NCI-H510A (cell line): ENCODE results near the gene ITPR1.
"Not testable (repeated sequence)": the region's sequence is repeated elsewhere in the genome, so short reads cannot be mapped to it uniquely, and the experiment has no call there.

ENCODE experiments used
- DNase-seq: peaks from one replicate; lab custom pipeline; 2025; lab: John Stamatoyannopoulos, UW

ITPR1 gene

DNA sequence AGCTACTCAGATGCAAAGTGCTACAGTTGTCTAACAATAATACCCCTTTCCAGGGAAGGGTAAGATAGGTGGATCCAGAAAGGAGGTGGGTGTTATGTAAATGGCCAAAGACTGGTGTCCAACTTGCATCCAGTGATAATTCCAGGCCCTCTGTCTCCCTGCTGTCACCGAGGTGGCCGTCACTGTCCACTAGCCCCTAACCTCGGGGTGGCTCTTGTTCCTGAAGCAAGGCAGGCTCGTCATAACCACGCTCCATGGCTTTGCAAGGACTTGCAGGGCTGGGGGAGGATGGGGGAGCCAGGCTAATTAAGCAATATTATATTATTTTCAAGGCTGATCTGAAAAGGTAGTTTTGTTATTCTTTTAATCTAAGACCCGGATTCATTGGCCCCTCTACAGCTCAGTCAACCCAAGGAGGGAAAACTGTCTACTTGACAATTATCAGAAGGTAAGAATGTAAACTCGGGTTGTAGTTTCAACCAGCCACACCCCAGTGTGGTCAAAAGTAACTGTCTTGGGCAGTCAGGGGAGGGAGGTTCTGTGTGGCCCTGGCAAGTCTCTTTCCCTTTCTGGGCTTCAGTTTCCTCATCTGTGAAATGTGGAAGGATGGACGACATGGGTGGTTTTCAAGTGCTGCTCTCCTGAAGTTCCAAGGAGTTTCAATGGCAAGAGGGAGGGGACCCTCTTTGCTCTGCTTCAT, 266.0 kb downstream of the ITPR1 start:
- no peak for DNase-seq

DNA sequence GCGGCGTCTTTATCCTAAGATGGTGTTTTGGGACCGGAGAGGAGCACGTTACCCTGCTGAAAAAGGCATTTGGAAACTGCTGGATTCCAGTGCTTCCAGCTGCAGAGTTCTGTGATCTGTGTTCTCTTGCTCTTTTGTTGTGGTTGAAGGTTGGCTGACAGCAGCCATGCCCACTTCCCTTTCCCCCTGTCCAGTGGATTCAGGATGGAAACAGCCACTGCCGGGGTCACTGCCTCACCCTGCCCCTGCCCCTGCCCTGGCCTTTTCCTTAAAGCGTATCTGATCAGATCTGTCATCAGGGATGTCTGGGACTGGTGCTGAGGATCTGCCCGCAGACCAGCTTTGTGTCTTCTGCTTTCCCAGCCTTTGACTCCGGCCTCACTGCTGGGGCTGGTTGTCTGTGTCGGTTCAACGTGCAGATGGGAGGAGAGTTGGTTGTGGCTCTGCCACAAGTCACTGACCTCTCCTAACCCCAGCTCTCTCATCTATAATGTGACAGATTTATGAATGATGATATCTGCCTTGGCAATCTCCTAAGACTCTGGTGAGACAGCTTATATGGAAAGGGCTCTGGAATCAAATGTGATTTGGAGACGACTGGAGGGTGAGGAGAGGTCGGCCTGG, 266.7 kb downstream of the ITPR1 start:
- no peak for DNase-seq

DNA sequence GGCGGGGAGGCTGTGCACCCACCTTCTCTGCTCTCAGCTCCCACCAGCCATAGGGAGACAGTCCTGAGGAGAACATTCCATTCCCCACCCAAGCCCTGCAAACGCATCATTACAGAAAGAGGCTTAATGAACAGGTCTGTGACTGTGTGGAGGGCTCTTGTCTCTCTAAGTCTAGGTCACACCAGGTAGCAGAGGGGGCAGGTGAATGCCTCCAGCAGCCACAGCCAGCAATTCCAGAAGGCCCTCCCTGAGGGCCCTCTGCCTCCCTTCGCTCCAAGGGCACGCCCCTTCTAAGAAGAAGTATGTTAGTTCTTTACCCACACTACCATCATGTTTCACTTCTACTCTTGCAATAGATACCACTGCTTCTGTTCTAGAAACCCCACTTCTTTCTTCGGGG, 268.6 kb downstream of the ITPR1 start:
- DNase-seq = no peak

DNA sequence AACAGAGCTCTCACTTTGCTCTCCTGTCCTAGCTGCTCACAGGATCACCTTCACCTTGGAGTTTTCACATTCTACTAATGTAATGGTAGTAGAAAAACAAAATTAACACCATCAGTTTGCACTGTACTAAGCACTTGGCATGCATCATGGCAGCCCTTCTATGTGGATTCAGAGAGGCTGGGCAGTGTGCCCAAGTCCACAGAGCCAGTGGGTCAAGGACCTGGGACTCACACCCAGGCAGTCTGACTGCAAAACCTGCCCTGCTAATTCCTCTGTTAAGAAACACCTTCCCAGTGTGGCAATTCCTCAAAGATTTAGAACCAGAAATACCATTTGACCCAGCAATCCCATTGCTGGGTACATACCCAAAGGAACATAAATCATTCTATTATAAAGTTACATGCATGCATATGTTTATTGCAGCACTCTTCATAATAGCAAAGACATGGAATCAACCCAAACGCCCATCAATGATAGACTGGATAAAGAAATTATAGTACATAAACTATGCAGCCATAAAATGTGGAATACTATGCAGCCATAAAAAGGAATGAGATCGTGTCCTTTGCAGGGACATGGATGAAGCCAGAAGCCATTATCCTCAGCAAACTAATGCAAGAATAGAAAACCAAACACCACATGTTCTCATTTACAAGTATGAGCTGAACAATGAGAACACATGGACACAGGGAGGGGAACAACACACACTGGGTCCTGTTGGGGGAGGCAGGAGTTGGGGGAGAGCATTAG, 269.5 kb downstream of the ITPR1 start:
- DNase-seq = not testable (repeated sequence)

- DNase-seq = no peak
Observed at GRCh38 chr3:4763604-4764247, 270.6 kb downstream of the ITPR1 start.

GRCh38 chr3:4765212-4765611, 272.1 kb downstream of the ITPR1 start:
- no peak for DNase-seq

DNA sequence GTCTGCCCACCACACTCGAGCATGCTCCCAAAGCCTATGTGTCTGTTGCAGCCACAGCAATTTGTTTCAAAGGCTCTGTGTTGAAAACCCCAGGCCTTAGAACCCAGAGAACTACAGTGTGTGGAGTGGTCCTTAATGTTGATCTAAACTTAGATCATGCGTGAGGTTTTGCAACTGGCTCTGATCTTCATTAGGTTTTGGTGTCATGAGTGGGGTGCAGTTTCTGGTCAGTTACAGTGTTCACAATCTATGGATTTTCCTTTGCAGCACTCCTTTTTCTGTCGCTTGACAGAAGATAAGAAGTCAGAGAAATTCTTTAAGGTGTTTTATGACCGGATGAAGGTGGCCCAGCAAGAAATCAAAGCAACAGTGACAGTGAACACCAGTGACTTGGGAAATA, 273.1 kb downstream of the ITPR1 start:
- no peak for DNase-seq

DNA sequence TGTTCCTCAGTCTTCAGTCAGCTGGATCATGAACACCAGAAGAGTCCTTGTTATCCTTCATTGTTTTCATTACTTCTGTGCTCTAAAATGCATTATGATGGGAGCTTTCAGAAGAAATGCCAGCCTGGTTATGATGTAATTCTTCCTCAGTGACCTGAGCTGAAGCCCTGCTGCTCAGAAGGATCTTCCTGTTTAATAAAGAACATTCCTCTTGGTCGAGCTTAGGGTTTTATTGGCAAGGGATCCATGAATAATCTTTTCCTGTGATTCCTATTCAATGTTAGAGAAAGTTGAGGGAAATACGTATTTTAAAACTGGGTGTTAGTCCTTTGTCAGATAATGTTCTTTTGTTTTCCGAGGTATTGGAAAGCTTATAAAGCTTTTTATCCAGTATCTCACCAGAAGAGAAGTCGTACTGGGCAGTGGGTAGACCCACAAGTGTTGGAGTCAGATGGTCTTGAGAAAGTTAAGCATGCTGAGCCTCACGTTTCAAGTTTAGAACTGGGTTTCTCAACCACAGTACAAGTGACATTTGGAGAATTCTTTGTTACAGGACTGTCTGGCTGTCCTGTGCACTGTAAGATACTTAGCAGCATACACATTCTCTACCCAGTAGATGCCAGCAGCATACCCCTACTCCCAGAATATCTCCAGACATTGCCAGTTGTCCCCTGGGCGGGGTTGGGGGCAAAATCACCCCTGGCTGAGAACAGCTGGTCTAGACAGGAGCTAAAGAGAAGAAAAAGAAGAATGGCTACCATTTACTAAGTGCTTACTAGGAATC, 273.8 kb downstream of the ITPR1 start:
- no peak for DNase-seq

- no peak for DNase-seq
Observed at GRCh38 chr3:4768021-4768420, 274.9 kb downstream of the ITPR1 start.

DNA sequence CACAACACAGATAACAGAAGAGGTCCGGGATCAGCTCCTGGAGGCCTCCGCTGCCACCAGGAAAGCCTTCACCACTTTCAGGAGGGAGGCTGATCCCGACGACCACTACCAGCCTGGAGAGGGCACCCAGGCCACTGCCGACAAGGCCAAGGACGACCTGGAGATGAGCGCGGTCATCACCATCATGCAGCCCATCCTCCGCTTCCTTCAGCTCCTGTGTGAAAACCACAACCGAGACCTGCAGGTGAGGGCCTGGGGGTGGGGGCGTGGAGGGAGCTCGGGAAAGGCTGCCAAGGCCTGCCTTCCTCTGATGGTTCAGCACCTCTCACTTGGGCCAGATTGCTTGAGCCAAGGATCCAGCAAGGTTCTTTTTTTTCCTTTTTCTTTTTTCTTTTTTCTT, 275.4 kb downstream of the ITPR1 start:
- DNase-seq = no peak

- no peak for DNase-seq
Observed at GRCh38 chr3:4770561-4770960, 277.4 kb downstream of the ITPR1 start.

- no peak for DNase-seq
Observed at GRCh38 chr3:4771243-4771642, 278.1 kb downstream of the ITPR1 start.

DNA sequence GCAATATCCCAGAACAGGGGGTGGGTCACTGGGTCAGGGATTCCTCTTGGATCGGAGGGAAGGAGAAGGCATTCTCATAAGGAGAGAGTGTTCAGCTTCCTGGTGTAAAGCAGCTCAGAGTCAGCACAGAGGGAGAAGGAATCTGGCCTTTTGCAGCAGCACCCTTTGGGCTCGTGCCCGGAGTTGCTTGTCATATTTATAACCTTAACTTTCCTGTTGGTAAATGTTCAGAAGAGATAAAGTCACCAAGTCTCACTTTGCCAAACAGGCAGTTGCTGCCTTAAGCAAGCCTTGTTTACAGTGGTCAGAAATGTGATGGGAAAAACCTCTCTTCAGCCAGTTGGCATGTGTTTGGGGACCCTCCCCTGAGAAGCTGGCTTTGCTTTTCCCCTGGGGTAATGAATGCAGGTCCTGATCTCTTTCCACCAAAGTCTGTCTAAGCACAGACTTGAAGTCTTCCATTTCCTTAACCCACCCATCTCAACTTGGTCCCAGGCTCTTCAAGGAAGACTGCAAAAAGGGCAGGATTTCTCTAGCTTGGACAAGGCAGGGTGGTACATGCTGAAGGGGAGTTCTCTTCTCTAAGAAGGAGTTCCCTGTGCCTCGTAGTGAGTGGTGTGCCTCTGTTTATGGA, 279.1 kb downstream of the ITPR1 start:
- no peak for DNase-seq

- DNase-seq = no peak
Observed at GRCh38 chr3:4772858-4773257, 279.7 kb downstream of the ITPR1 start.

DNA sequence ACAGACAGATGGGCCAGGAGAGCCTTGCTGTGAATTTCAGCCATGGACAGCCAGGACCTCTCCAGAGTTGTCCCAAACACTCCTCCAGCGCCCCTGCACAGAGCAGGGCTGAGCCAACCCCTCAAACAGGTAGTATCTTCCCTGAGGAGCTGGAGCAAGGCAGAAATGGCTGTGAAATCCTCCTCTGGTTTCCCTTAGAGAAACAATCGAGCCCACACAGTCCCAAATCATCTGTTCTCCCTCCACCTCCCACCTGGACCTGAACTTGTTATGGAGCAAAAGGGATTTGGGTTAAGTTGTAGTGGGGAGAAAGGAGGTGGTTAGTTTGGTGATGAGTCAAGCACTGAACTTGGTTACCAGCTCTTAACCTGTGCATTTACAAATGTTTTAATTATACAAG, 280.4 kb downstream of the ITPR1 start:
- no peak for DNase-seq

- no peak for DNase-seq
Observed at GRCh38 chr3:4774531-4774930, 281.4 kb downstream of the ITPR1 start.

DNA sequence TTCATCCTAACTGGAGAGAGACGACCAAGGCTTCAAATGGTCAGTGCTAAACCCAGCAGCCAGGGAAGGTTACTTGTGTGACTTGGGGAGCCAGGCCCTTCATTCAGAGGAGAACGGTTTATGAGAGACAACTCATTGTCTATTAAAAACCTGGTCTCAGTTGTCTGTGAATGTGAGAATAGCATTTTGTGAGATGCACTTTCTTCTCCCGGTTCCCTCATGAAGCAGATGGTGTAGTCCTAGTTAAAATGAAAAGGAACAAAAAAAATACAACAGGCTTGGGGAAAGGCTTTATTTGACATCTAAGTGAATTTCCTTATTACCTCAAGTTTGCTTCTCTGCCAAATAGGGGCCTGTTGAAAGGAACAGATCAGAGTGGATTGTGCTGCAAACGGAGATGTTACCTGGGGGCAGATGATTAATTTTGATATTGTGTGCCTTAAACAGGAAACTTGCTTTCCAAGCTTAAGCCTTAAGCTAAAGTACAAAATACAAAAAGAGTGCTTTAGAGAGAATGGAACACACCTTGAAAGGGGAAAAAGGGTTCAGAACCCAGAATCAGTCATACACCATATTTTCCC, 283.3 kb downstream of the ITPR1 start:
- no peak for DNase-seq

DNA sequence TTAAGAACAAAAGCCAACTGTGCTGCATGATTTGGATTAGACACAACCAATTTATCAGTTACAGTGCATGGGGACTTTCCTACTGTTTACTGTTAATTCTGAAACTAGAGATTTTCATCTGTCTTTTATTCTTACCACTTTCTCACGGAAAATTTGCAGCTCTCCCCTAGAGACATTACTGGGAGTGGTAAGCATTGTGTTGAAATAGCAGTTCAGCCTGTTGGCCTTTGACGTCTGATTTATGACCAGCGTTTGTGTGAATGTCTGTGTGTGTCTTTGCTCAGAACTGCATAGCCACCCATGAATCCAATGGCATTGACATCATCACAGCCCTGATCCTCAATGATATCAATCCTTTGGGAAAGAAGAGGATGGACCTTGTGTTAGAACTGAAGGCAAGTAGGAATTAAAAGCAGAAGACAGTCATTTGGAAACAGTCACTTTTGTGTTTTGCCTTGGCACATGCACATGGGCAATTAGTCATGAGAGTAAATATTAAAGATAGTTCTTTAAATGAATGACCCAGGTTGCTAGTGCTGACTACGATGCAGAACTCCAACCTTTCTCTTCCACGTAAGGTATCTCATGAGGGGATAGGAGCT, 283.9 kb downstream of the ITPR1 start:
- DNase-seq = no peak

DNA sequence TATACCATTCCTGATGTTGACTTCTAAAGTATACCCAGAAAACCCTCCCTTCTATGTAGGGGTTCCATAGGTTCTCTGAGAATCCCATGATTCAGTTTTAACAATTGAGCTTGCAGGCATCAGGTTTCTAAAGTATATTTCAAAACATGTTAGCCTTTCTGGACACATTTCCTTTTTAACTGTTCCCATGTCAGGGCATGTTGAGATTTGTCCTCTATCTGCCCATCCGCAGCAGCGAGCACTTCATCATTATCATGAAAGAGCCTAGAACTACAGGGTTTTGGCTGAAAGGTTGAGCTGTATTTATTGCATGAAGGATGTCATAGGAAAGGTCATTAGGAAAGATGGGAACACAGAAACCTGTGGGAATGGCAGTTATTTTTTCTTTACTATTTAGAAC, 285.0 kb downstream of the ITPR1 start:
- no peak for DNase-seq

- DNase-seq = no peak
Observed at GRCh38 chr3:4778740-4779139, 285.6 kb downstream of the ITPR1 start.

- no peak for DNase-seq
Observed at GRCh38 chr3:4780545-4780957, 287.4 kb downstream of the ITPR1 start.
